Esophagus squamous epithelium (tissue), 4 donors: ENCODE results near the gene LRRC45.

ENCODE experiments used
- CTCF ChIP-seq, 6 experiments: fragments of 450-650 bp in 4 of 6; fragments of 200-600 bp in 2 of 6; sonication (generic) in 2 of 6; IDR thresholded peaks; one replicate each; pipeline ENCODE4 v1.5.1; 2016 to 2019; ENCODE audit warnings: antibody characterized with exemption in 6 of 6, mild to moderate bottlenecking in 4 of 6, moderate library complexity in 4 of 6
- POLR2A ChIP-seq, 4 donors: fragments of 450-650 bp; IDR thresholded peaks; one replicate each; pipeline ENCODE4 v1.6.1; 2017; ENCODE audit warnings: antibody characterized with exemption in 4 of 4, mild to moderate bottlenecking in 4 of 4, moderate library complexity in 3 of 4

- no peak for TF ChIP-seq CTCF (IDR thresholded peaks at IDR 0.05)
- no peak for TF ChIP-seq POLR2A (IDR thresholded peaks at IDR 0.05)
Measured at GRCh38 chr17:82028246-82028645, 5.1 kb downstream of the LRRC45 start.
